ENCODE data around the gene SPPL2B. TPM values are rescaled to one million over a fixed set of nuclear protein-coding genes. Genes with fewer than 3 reads are reported as not detected.

The SPPL2B gene
- total and polyA plus RNA-seq, 7 experiments from 2014 or later = 11.1 to 150 (median 112) TPM

GRCh38 chr19:2325281-2326046, 3.0 kb upstream of the SPPL2B start:
- ChIA-PET CTCF (no interaction called here), POLR2A (no interaction called here)
- Mint-ChIP-seq H3K4me3 (peak overlapping the region in 9 of 10 donors; percentile 22 to 99 (median 58)), H3K27ac (peak overlapping the region in 7 of 9 donors; percentile 28 to 95 (median 66)), H3K4me1 (peaks cover 33 to 54% (median 43%) of the 10 kb centered on the region in 7 donors), H3K27me3 (peaks cover 0 to 2% (median 0%) of the 10 kb centered on the region in 5 donors), H3K9me3 (peaks cover 0 to 4% (median 0%) of the 10 kb centered on the region in 11 donors), H3K36me3 (peaks cover 0 to 16% (median 4%) of the 10 kb centered on the region in 5 donors)
- peaks cover 10 to 22% of the 10 kb centered on the region in 2 donors for H3K4me1 ChIP-seq (ENCODE audit: control insufficient read depth in 2 of 2, insufficient read depth in 2 of 2, low read length in 2 of 2)
- H3K27me3 ChIP-seq (ENCODE audit: control insufficient read depth in 2 of 2, insufficient read depth in 2 of 2, low read length in 2 of 2) = no peaks in the 10 kb centered on the region
- ATAC-seq (no peak), DNase-seq (no peak)
- H3K27ac ChIP-seq (ENCODE audit: low read depth, low read length) = no peak overlapping the region
- intact Hi-C loops (cut with micrococcal nuclease) = no loop called here
- H3K4me3 ChIP-seq (ENCODE audit: low read length) = no peak overlapping the region
- peaks cover 0 to 56% (median 0%) of the 10 kb centered on the region in 3 experiments for H3K36me3 ChIP-seq (ENCODE audit: control insufficient read depth in 2 of 3, insufficient read depth in 3 of 3, low read length in 3 of 3)
- no peaks in the 10 kb centered on the region for H3K9me3 ChIP-seq (ENCODE audit: control insufficient read depth in 2 of 3, low read length in 3 of 3)

DNA sequence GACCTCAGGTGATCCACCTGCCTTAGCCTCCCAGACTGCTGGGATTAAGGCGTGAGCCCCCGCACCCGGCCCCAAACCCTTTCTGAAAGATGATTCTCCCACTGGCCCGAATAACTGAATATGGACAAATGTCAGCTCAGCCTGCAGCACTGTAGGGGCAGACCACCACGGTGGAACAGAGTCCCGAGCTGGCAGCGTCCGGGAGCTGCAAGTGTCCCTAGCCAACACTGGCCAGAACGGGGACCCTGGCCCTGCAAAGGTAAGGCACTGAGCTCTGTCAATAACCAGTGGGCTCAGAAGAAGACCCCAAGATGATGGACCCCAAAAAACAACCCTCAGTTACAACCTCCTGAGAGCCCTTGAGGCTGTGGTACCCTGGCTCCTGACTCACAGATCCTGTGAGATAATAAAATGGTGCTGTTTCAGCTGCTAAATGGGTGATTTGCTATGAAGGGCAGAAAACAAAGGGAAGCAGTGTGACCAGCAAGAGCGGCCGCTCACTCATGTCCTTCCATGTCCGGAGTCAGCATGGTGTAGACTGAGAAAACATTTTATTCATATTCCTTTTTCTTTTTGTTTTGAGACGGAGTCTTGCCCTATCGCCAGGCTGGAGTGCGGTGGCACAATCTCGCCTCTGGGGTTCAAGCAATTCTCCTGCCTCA, 1.7 kb upstream of the SPPL2B start:
- H3K4me3 Mint-ChIP-seq = peak overlapping the region; percentile 94 to 100 (median 98)
- CTCF ChIA-PET = interaction anchor here (0.6 kb wide), 1 partner anchor 1054 kb away, joined by 3 read pairs; no protein-coding TSS in a partner anchor
- Histone ChIP-seq H3K9me3 (ENCODE audit: control insufficient read depth in 2 of 3, low read length in 3 of 3) (no peaks in the 10 kb centered on the region), H3K27me3 (ENCODE audit: control insufficient read depth in 2 of 2, insufficient read depth in 2 of 2, low read length in 2 of 2) (no peaks in the 10 kb centered on the region), H3K27ac (ENCODE audit: low read depth, low read length) (peak overlapping the region; percentile 93), H3K36me3 (ENCODE audit: control insufficient read depth in 2 of 3, insufficient read depth in 3 of 3, low read length in 3 of 3) (peaks cover 0 to 45% (median 0%) of the 10 kb centered on the region in 3 experiments), H3K4me1 (ENCODE audit: control insufficient read depth in 2 of 2, insufficient read depth in 2 of 2, low read length in 2 of 2) (peaks cover 10 to 31% of the 10 kb centered on the region in 2 donors), H3K4me3 (ENCODE audit: low read length) (peak overlapping the region; percentile 95)
- H3K27ac Mint-ChIP-seq = peak overlapping the region in 8 of 9 donors; percentile 67 to 100 (median 98)
- peaks cover 0 to 2% (median 0%) of the 10 kb centered on the region in 5 donors for H3K27me3 Mint-ChIP-seq
- ATAC-seq = no peak
- H3K4me1 Mint-ChIP-seq = peaks cover 35 to 67% (median 53%) of the 10 kb centered on the region in 7 donors
- H3K36me3 Mint-ChIP-seq = peaks cover 0 to 16% (median 4%) of the 10 kb centered on the region in 5 donors
- POLR2A ChIA-PET = interaction anchor here (1.0 to 2.4 kb wide), 8 partner anchors 24 to 294 kb away, joined by 3 to 7 read pairs (median 5); no protein-coding TSS in a partner anchor
- intact Hi-C loops (cut with micrococcal nuclease) = no loop called here
- peaks cover 0 to 4% (median 0%) of the 10 kb centered on the region in 11 donors for H3K9me3 Mint-ChIP-seq
- no peak for DNase-seq

DNA sequence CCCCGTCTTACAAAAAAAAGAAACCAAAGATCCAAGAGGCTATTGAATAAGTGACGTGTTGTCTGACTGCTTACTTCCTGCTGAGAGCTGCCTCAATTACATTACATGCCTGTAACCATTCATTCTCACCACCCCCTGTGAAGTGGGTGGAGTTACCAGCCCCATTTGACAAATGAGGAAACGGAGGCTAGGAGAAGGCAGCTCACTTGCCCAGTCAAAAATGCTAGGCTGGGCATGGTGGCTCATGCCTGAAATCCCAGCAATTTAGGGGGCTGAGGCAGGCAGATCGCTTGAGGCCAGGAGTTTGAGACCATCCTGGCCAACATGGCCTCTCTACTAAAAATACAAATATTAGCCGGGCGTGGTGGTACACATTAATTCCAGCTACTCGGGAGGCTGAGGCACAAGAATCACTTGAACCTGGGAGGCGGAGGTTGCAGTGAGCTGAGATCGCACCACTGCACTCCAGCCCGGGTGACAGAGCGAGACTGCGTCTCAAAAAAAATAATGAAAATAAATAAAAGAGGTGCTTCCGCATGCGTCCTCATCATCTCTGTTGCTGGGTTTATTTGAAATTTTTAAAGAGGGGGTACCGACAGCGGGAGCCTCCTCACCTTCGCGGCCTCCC, 597 bp upstream of the SPPL2B start:
- peak overlapping the region; percentile 94 to 100 (median 98) for H3K4me3 Mint-ChIP-seq
- DNase-seq = peak in 8 of 9 donors; percentile 48 to 76 (median 60)
- peaks cover 0 to 36% (median 0%) of the 10 kb centered on the region in 3 experiments for H3K36me3 ChIP-seq (ENCODE audit: control insufficient read depth in 2 of 3, insufficient read depth in 3 of 3, low read length in 3 of 3)
- ChIA-PET CTCF (interaction anchor here (1.0 to 1.5 kb wide), 2 partner anchors 10 to 92 kb away, joined by 3 read pairs; no protein-coding TSS in a partner anchor), POLR2A (interaction anchor here (0.8 to 2.4 kb wide), 13 partner anchors 25 to 580 kb away, joined by 3 to 7 read pairs (median 5); partner anchors contain the start of genes GADD45B and PLEKHJ1)
- H3K27ac Mint-ChIP-seq = peak overlapping the region; percentile 91 to 100 (median 99)
- no peaks in the 10 kb centered on the region for H3K9me3 ChIP-seq (ENCODE audit: control insufficient read depth in 2 of 3, low read length in 3 of 3)
- H3K9me3 Mint-ChIP-seq = peaks cover 0 to 4% (median 0%) of the 10 kb centered on the region in 11 donors
- no peaks in the 10 kb centered on the region for H3K27me3 ChIP-seq (ENCODE audit: control insufficient read depth in 2 of 2, insufficient read depth in 2 of 2, low read length in 2 of 2)
- peak; percentile 72 for ATAC-seq
- H3K4me1 Mint-ChIP-seq = peaks cover 35 to 76% (median 61%) of the 10 kb centered on the region in 7 donors
- H3K4me3 ChIP-seq (ENCODE audit: low read length) = peak overlapping the region; percentile 95
- H3K27ac ChIP-seq (ENCODE audit: low read depth, low read length) = peak overlapping the region; percentile 93
- peaks cover 10 to 42% of the 10 kb centered on the region in 2 donors for H3K4me1 ChIP-seq (ENCODE audit: control insufficient read depth in 2 of 2, insufficient read depth in 2 of 2, low read length in 2 of 2)
- intact Hi-C loops (cut with micrococcal nuclease) = loop anchor here (1.0 to 2.0 kb wide), 7 partner anchors 39 to 177 kb away; partner anchors contain the start of genes AP3D1 (in 2 of the 2), PLEKHJ1 (in 2 of the 2), SF3A2 (in 2 of the 2) and TIMM13 (in 1 of the 2)
- peaks cover 0 to 16% (median 4%) of the 10 kb centered on the region in 5 donors for H3K36me3 Mint-ChIP-seq
- peaks cover 0 to 2% (median 0%) of the 10 kb centered on the region in 5 donors for H3K27me3 Mint-ChIP-seq

DNA sequence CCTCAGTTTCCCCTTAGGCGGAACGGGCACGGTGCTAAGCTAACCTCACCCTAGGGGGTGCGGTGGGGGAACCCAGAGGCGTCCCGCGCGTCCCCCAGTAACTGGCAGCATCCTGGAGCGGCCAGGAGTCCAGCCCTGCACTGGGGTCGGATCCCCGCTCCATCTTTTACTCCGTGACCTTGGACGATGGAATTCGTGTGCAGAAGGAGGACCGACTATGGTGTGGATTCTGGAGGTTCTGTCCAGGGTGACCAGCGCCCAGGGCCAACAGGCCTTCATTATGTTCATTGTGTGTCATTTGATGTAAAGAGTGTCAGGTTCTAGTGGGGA, 630 bp downstream of the SPPL2B start:
- POLR2A ChIA-PET = interaction anchor here (0.6 to 2.3 kb wide), 5 partner anchors 27 to 728 kb away, joined by 3 to 8 read pairs (median 3); partner anchors contain the start of gene TIMM13
- no peaks in the 10 kb centered on the region for H3K9me3 ChIP-seq (ENCODE audit: control insufficient read depth in 2 of 3, low read length in 3 of 3)
- H3K4me3 ChIP-seq (ENCODE audit: low read length) = peak overlapping the region; percentile 95
- H3K27me3 ChIP-seq (ENCODE audit: control insufficient read depth in 2 of 2, insufficient read depth in 2 of 2, low read length in 2 of 2) = no peaks in the 10 kb centered on the region
- H3K4me1 ChIP-seq (ENCODE audit: control insufficient read depth in 2 of 2, insufficient read depth in 2 of 2, low read length in 2 of 2) = peaks cover 10 to 53% of the 10 kb centered on the region in 2 donors
- intact Hi-C loops (cut with micrococcal nuclease) = loop anchor here (2.0 kb wide), 3 partner anchors 40 to 62 kb away; no protein-coding TSS in a partner anchor
- Mint-ChIP-seq H3K27ac (peak overlapping the region; percentile 90 to 99 (median 93)), H3K4me3 (peak overlapping the region; percentile 84 to 100 (median 93)), H3K36me3 (peaks cover 0 to 16% (median 4%) of the 10 kb centered on the region in 5 donors), H3K4me1 (peaks cover 35 to 85% (median 66%) of the 10 kb centered on the region in 7 donors), H3K27me3 (peaks cover 0 to 2% (median 0%) of the 10 kb centered on the region in 5 donors), H3K9me3 (peaks cover 0 to 4% (median 0%) of the 10 kb centered on the region in 11 donors)
- no peak for ATAC-seq
- DNase-seq = no peak
- H3K27ac ChIP-seq (ENCODE audit: low read depth, low read length) = peak overlapping the region; percentile 93
- CTCF ChIA-PET = no interaction called here
- peaks cover 0 to 25% (median 0%) of the 10 kb centered on the region in 3 experiments for H3K36me3 ChIP-seq (ENCODE audit: control insufficient read depth in 2 of 3, insufficient read depth in 3 of 3, low read length in 3 of 3)

- Histone ChIP-seq H3K9me3 (ENCODE audit: control insufficient read depth in 2 of 3, low read length in 3 of 3) (no peaks in the 10 kb centered on the region), H3K27me3 (ENCODE audit: control insufficient read depth in 2 of 2, insufficient read depth in 2 of 2, low read length in 2 of 2) (no peaks in the 10 kb centered on the region), H3K27ac (ENCODE audit: low read depth, low read length) (peak overlapping the region; percentile 93), H3K4me3 (ENCODE audit: low read length) (peak overlapping the region; percentile 95), H3K36me3 (ENCODE audit: control insufficient read depth in 2 of 3, insufficient read depth in 3 of 3, low read length in 3 of 3) (peaks cover 0 to 21% (median 0%) of the 10 kb centered on the region in 3 experiments), H3K4me1 (ENCODE audit: control insufficient read depth in 2 of 2, insufficient read depth in 2 of 2, low read length in 2 of 2) (peaks cover 10 to 53% of the 10 kb centered on the region in 2 donors)
- H3K4me1 Mint-ChIP-seq = peaks cover 35 to 87% (median 66%) of the 10 kb centered on the region in 7 donors
- H3K27ac Mint-ChIP-seq = peak overlapping the region; percentile 90 to 99 (median 93)
- no peak for ATAC-seq
- H3K36me3 Mint-ChIP-seq = peaks cover 0 to 15% (median 4%) of the 10 kb centered on the region in 5 donors
- ChIA-PET CTCF (interaction anchor here (0.6 to 0.7 kb wide), 2 partner anchors 50 to 96 kb away, joined by 3 read pairs; no protein-coding TSS in a partner anchor), POLR2A (interaction anchor here (0.6 to 2.4 kb wide), 8 partner anchors 27 to 362 kb away, joined by 3 to 8 read pairs (median 4); partner anchors contain the start of genes GADD45B and TIMM13)
- H3K4me3 Mint-ChIP-seq = peak overlapping the region; percentile 84 to 100 (median 93)
- H3K9me3 Mint-ChIP-seq = peaks cover 0 to 4% (median 0%) of the 10 kb centered on the region in 11 donors
- intact Hi-C loops (cut with micrococcal nuclease) = loop anchor here (2.0 kb wide), 3 partner anchors 41 to 61 kb away; no protein-coding TSS in a partner anchor
- peaks cover 0 to 2% (median 0%) of the 10 kb centered on the region in 5 donors for H3K27me3 Mint-ChIP-seq
- no peak for DNase-seq
Observed at GRCh38 chr19:2329501-2329916, 1.0 kb downstream of the SPPL2B start.

Data from naive thymus-derived CD4-positive, alpha-beta T cell (primary cell).